Activated T-cell treated with anti-CD3 and anti-CD28 coated beads for 48 hours (primary cell): Measurements from ENCODE around the gene GTF2IRD1.

ENCODE experiments used
- DNase-seq: peaks from one replicate; pipeline ENCODE4 v3.0.0-alpha.2; 2020; ENCODE audit warnings: low read depth

Gene GTF2IRD1

GRCh38 chr7:74567318-74567668 lies 113.6 kb downstream of the GTF2IRD1 start:
- no peak for DNase-seq

DNA sequence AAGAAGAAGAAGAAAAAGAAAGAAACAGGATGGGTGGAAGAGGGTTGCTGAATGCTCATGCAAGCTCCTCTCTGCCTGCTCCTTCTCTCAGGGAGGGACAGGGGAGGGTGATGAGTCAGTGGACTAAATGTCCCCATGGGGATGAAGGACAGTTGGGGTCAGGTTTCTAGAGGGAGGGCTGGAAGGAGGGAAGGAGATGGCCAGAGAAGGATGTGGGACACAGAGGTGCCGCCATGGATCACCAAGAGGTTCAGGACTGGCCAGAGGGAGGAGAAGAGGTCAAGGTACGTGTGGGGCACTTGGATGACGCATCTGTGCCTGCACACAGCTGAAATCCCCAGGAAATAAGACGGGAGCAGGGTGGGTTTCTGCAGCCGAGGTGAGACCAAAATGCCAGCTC lies 115.0 kb downstream of the GTF2IRD1 start:
- DNase-seq, result no peak

- peak; percentile 14 for DNase-seq
Measured at GRCh38 chr7:74569501-74570075, 115.9 kb downstream of the GTF2IRD1 start.

DNA sequence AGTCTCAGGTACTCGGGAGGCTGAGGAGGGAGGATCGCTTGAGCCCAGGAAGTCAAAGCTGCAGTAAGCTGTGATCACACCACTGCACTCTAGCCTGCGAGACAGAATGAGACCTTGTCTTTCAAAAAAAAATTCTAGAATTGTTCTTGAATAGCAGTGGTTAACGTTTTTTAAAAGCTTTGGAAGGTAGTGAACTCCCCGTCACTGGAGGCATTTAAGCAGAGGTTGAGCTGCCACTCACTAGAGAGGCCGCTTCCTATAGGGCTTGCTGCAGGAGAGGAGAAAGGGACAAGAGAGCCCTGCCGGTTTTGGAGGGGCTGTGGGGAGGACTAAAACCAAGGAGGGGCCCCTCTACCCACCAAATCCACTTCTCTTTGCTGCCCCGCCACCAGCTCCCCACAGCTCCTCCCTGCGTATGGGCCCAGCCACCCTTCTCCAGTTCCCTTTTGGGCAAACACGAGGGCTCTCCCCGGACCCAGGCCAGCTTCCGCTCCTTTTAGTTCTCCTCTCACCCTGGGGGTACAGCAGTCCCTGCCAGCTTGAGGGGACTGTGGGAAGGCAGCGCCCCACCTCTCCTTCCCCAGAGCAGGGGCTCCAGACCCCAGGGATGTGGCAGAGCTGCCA lies 116.9 kb downstream of the GTF2IRD1 start:
- no peak for DNase-seq

- DNase-seq, result no peak
Measured at GRCh38 chr7:74572301-74572979, 118.7 kb downstream of the GTF2IRD1 start.

DNA sequence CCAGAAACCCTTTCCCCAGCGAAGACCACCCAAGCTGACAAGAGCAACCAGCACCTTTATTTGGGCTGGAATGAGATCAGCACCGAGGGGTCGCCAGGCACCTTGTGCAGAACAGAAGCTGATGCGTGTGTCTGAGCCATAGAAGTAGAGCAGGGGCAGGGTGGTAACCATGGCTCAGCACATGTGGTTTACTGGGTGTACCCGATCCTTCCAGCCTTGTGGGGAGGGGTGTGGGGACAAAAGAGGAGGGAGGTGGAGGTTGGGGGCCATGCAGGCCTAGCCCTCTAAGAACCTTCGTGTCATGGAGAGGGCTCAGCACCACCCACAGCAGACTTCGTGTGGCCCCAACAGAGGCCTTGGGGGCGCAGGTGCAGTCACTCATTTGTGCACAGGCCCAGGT lies 119.8 kb downstream of the GTF2IRD1 start:
- DNase-seq, result no peak

- DNase-seq, result no peak
Measured at GRCh38 chr7:74575083-74575784, 121.5 kb downstream of the GTF2IRD1 start.

DNA sequence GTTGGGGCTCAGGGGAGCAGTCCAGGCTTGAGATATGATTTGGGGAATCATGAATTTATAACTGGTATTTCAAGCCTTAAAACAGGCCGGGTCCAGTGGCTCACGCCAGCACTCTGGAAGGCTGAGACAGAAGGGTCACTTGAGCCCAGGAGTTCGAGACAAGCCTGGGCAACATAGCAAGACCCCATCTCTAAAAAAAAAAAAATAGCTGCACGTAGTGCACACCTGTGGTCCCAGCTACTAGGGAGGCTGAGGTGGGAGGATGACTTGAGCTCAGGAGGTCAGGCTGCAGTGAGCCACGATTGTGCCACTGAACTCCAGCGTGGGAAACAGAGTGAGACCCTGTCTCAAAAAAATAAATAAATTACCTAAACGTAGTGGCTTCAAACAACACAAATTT lies 122.1 kb downstream of the GTF2IRD1 start:
- DNase-seq, result no peak

DNA sequence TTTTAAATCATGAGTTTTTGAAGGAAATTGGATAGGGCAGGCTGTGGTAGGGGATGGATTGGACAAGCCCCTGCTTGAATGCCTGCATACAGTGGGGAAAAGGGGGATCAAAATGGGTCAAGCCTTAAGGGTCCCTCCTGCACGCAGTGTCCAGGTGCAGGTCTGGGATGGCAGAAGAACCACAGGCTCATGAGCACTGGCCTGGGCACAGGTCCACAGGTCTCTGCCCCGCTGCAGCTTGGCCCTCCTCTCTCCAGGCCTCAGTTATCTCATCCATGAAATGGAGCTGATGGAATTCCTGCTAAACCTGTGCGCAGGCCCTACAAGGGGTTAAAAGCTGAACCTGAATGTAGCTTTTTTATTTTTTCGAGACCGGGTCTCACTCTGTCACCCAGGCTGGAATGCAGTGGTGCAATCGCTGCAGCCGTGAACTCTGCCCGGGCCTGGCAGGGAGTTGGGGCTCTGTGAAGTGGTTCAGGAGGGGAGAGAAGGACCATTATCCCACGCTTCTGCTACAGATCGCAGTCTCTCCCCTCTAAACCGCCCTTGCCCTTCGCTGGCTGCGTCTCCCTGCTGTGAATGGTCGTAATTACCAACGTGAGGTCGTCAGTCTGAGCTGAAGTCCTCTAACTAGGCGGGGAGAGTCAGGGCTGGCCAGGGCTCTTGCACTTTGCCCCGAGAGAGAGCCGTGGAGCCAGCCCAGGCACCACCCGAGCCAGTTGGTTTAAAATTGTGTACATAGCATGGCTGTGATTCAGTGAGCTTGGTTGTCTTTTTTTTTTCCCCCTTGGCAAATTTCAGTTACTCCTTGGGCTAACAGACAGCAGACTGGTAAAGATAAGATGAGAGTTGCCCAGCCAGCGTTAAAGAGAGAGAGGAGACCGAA lies 126.3 kb downstream of the GTF2IRD1 start:
- no peak for DNase-seq

DNA sequence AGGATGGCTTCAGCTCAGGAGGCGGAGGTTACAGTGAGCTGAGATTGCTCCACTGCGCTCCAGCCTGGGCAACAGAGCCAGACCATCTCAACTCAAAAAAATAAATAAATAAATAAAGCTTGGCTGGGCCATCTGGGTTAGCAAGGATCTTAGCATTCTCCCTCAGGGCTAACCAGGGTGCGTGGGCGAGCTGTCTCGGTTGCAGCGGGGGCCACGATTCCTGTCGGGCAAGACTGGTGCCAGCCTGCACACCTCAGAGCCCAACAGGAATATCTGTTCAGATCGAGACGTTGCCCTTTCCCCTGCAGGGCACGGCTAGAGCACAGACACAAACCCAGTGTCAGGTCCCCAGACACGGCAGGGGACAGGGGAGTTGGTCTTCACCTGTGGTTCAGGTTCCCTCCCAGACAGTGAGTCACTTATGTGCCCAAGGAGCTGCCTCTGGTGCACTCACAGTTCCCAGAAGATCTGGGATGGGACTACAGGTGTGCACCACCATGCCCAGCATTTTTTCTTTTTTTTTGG lies 128.3 kb downstream of the GTF2IRD1 start:
- no peak for DNase-seq

DNA sequence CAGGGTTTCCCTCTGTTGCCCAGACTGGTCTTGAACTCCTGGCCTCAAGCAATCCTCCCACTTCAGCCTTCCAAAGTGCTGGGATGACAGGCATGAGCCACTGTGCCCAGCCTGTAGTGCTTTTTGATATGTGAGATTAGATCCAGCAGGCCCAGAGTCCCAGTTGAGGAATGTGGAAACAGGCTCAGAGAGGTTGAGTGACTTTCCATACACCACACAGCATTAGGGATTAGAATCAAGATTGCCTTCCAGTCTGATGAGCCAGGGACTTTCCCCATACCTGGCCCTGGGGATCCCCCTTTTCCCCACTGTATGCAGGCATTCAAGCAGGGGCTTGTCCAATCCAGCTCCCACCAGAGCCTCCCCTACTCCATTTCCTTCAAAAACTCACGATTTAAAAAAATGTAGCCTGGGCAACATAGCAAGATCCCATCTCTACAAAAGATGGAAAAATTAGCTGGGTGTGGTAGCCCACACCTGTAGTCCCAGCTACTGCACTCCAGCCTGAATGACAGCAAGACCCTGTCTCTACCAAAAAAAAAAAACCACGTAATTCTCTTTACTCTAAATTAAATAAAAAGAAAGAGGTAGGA lies 128.8 kb downstream of the GTF2IRD1 start:
- DNase-seq, result no peak

- DNase-seq, result no peak
Measured at GRCh38 chr7:74583630-74584029, 129.9 kb downstream of the GTF2IRD1 start.

GRCh38 chr7:74584160-74584954 lies 130.7 kb downstream of the GTF2IRD1 start:
- no peak for DNase-seq

- DNase-seq, result no peak
Measured at GRCh38 chr7:74585844-74586243, 132.1 kb downstream of the GTF2IRD1 start.

GRCh38 chr7:74586258-74587175 lies 132.8 kb downstream of the GTF2IRD1 start:
- no peak for DNase-seq

DNA sequence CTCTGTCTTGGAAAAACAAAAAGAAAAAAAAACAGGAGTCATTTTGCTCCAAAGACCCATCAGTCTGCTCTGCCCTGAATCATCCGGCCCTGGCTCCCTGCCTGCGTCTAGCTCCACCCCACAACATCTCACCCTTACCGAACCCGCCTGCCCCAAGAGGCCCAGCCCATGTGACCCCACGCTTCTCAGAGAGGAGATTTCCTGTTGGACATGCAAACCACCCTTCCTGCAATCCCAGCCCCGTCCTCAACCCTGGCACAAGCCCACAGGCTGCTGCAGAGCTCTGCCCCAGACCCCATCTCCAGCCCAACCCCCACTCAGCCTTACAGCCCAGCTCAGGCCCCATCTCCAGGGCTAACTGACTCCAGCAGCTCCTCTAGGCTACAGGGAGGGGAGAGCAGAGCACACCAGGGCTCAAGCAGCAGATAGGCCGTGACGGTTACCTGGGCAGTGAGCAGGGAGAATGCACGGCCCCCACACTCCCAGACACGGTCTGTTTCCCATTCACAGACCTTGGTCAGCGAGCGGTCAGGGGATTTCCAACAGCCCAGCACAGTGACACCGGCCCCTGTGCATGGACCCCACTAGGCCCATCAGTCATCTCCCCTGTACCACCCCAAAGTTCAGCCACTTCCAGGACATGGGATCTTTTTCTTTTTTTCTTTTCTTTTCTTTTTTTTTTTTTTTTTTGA lies 133.9 kb downstream of the GTF2IRD1 start:
- no peak for DNase-seq

DNA sequence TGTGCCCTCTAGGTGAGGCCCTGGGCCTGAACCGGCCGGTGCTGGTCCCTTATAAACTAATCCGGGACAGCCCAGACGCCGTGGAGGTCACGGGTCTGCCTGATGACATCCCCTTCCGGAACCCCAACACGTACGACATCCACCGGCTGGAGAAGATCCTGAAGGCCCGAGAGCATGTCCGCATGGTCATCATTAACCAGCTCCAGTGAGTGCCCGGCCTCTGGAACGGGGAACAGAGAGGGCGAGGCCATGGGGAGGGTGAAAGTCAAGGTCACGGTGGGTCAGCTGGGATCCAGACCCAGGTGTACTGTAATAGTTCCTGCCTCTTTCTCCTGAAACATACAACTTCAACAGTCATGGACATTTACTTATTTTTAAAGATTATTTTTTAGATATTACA lies 137.1 kb downstream of the GTF2IRD1 start:
- no peak for DNase-seq

DNA sequence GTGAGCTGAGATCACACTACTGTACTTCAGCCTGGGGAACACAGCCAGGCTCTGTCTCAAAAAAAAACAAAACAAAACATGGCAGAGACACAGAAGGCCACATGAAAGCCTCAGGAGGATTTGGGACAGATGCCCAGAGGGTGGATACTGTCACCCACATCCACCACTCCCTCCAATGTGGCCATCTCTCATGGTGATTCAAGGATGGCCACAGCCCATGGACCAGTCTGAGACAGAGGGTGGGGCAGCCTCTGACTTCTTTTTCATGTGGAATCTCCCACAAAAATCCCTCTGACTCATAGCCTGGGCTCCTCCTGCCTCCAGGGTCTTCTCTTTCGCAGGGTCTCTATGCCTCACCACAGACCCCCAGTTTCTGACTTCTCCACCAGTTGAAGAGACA lies 144.9 kb downstream of the GTF2IRD1 start:
- DNase-seq, result no peak

GRCh38 chr7:74599244-74599643 lies 145.5 kb downstream of the GTF2IRD1 start:
- no peak for DNase-seq
